GM18511 (cell line): ENCODE results near the gene GSK3B.

ENCODE experiments used
- ATAC-seq: cut with Tn5 transposase; IDR thresholded peaks from one replicate; pipeline ENCODE4 v1.9.1; 2021; ENCODE audit warnings: mild to moderate bottlenecking, moderate library complexity; ENCODE audit not compliant: unreplicated experiment

Gene GSK3B

DNA sequence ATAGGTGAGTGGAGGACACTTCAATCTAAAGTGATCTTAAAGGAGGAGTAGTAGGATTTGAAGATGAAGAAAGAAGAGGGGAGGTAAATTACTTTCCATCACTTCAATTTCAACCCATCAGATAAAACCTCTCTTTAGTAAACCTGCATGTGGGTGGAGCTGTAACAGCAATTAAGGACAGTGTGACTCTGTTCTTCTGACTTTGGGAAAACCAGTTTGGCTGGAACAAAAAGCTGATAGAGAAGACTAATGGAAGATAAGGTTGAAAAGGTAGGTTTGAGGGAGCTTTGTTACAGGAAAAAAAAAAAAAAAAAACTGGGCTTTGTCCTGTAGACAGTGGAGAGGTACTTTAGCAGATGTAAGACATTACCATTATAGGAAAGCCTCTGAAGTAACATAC is 4.5 kb upstream of the GSK3B start:
- no peak for ATAC-seq

DNA sequence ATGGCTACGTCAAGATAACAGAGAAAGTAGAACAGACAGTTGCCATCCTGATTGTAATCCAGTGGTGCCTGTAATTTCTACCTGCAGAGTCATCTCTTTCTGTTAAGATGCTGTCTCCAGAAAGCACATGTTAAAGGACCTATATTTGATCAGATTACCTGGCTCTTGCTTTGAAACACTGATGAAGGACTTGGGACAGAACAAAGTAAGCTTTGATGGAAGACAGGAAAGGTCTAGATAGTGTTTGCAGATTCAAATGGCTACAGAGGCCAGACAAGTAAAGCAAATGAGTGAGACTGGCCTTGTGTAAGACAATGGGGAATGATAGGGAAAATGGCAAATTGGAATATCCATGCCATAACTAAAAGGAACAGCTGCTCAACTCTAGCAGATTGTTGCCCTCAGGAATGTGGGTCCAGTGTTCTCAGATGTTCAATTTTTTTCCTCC is 1.8 kb upstream of the GSK3B start:
- no peak for ATAC-seq

DNA sequence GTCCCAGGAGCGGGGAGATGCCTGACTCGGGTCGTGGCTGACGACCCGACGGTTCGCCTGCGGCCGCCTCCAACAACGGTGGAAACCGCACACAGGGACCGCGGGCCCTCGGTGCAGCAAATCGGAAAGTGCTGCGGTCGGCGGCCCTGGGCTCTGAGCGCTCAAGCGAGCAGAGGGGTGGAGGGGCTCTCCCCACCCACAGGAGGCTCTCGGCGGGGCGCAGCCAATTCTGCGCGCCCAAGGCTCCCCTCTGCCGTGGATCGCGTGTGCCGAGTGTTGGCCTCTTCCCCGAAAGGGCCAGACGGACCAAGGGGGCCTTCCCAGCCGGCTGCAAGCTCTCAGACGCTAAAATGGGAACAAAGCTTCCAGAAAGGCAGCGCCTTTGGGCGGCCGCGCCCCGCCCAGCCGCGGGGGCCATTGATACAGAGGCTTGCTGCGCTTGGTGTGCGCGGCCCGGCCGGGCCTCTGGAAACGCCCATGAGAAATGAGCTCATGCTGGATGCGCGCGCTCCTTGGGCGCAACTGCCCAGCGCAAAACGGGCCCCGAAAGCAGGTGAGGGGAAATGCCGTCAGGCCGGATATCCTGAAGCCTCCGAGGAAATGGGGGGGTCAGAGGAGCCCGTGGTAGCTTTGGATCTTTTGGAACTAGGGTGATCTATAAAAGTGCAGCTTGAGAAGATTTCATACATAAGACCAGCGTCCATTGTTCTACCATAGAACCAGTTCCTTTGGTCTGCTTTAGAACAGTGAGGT is 1.2 kb upstream of the GSK3B start:
- ATAC-seq: peak; percentile 48

DNA sequence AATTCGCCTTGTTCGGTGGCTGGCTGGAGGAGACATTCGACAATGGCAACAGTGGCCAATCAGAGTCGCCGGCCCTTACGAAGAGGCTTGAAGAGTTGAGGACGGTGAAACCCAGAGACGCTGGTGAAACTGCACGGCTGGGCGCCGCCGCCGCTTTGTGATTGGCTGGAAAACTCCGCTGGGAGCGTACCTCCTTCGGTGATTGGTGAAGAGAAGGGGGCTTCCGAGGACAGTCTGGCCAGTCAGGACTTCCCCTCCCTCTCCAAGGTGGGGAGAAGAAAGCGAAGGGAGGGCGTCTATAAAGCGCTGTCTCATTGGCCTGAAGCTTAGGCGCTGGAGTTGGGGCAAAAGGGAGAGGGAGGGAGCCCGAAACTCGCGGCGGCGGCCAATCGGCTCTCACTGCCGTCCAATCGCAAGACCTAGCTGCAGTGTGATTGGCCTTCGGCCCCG is 554 bp upstream of the GSK3B start:
- ATAC-seq: peak; percentile 75

DNA sequence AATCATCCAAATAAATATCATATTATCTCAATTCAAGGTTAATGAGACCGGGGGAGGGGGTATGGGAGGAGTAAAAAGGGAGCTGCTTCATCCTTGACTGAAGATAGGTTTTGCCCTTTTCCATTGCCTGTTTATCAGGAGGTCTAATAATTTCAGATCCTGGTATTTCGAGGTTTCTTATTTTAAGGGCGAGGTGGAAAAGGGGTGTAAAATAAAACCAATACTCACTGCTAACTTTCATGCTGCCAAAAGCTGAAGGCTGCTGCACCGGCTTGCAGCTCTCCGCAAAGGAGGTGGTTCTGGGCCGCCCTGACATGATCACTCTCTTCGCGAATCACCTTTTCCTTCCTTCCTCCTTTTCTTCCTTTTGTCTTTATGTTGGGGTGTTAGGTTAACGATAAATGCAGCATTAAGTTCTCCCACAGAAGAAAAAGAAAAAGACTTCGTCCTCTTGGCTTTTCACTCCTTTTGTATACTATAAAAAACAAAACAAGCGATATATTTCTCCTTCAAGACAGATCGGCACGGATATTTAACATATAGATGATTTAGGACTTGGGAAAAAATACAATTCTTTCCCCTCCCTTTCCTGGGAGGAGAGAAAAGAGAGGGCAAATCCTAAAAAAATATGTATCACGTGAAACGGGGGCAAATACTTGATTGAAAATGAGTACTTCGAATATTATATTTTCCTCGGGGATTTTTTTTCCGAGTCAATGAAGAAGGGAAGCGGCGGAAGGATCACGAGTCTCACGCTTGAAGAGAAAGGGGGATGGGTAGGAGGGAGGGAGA is 932 bp downstream of the GSK3B start:
- ATAC-seq: no peak

DNA sequence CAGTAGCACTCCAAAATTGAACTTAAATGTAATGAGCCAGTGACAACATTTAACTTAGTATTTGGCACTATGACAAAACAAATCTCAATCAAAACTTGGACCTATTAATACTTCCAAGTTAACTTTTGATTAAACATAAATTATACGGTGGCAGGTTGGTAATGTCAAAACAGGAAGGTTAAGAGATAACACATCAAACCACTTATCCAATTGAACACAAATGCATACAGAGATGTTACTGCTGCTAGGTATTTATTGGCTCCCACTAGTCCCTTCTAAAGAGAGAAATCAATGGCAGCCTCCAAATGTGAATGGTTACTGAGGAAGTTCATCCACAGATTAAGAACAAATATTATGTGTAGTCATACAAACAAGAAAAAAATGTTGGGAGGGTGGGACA is 1.8 kb downstream of the GSK3B start:
- no peak for ATAC-seq

DNA sequence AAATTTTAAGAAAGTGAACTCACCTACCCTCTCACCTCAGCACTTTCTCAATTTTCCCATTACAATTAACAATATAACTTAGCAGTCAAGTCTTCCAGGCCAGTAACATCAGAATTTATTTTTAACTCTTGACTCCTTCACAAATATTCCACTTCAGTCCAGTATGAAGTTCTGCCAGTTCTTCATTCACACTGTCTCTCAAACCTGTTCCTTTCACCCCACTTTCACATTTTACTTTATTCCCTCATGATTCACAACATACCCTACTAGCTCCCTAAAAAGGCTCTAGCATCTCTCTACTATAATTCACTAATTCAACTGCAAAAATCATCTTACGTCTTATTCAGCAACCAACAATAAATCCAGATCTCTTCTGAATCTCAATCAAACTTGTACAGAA is 3.8 kb downstream of the GSK3B start:
- ATAC-seq: no peak

DNA sequence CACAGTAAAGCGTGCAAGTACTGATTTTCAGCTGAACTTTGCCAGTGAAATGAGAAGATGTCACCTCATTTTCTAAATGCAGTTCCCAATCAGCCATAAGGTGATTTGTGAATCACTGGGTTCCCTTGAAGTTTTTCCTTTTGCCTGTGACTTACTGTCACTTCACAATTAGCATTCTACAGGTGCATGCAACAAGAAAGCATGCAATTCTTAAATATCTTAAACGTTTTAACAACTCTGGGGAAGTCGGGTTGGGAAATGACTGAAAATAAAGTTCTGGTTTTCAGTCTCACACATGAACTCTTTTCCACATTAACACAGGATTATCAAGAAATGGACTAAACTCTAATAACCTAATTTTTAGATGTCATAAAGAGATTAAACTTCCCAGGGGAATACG is 5.2 kb downstream of the GSK3B start:
- no peak for ATAC-seq

DNA sequence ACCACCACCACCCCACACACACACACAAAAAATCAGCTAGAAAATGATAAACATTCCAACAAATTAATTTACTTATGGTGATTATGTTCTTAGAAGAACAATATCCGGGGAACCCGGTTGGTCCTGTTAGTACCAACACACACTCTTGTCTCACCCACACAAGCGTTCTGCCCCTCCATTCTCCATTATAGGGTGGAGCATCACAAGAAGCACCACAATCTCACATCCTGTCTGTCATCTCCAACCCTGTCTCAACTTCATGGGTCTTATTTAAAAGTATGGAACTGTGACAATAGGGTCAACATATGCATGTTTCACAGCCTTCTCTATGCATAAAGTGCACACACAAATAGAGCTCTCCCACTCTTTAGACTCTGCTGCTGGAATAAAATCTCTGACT is 5.6 kb downstream of the GSK3B start:
- no peak for ATAC-seq

DNA sequence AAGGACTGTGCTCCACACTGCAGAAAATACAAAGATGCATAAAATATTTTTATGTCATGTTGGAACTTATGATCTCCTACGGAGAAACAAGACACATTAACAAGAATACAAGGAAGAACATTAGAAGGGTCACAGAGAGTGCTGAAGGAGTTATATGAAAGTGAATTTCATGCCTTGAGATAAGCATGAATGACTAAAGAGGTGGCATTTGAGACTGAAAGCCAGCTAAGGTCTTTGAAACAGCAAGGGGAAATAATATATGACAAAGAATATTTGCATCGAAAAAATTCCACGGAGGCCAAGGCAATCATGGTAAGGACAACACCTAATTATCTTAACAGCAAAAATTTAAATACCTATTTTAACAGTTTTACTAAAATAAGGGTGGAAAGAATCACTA is 12.5 kb downstream of the GSK3B start:
- ATAC-seq: no peak

DNA sequence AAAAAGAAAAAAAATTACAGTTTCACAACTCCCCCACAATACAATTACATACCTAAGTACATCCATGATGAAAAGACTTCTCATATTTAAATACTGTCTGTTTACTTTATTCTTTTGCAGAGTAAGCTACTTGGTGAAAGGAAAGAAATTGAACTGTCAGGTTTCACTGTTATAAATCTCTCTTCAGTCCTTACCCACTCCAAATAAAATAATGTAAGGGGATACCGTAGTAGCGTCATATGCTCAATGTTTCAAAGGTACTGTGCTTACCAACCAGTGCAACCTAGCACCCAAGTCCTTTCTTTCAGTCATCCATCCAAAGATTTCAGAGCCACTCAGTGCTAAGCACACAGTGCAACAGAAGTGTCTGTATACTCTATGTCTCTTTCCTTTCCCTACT is 13.4 kb downstream of the GSK3B start:
- no peak for ATAC-seq

DNA sequence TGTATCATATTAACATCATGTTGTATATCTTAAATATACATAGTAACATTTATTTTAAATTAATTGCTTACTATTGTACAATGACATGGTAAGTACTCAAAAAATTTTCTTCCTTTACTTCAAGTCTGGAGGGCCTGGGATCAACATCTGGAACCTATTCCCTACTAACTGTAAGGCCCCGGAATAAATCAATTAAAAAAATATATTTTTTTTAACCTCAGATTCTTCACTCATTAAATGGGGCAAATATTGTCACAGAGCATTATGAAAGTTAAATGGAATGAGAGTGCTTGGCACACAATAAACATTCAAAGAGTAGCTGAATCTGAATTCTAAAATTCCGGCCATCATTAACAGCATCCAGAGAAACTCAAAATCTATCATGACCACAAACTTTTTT is 16.5 kb downstream of the GSK3B start:
- ATAC-seq: no peak

DNA sequence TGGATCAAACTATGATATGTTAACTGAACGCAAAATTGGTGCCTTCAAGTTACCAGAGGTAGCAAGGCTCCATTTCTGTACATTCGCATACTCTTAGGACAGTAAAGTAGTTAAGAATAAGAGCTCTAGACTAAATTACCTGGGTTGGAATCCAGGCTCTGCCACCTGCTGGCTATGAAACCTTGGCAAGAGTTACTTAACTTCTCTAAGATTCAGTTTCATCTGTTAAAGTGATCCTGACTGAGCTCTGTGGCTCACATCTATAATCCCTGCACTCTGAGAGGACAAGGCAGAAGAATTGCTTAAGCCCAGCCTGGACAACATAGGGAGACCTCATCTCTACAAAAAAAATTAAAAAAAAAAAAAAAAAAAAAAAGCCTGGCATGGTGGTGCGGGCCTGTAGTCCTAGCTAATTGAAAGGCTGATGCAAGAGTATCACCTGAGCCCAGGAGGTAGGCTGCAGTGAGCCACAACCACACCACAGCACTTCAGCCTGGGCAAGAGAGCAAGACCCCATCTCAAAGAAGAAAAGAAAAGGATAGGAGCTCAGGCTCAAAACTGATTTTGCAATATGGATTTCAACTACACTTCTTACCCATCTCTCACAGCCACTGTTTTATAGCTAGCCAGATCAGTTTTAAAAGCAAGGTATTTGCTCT is 21.3 kb downstream of the GSK3B start:
- no peak for ATAC-seq

DNA sequence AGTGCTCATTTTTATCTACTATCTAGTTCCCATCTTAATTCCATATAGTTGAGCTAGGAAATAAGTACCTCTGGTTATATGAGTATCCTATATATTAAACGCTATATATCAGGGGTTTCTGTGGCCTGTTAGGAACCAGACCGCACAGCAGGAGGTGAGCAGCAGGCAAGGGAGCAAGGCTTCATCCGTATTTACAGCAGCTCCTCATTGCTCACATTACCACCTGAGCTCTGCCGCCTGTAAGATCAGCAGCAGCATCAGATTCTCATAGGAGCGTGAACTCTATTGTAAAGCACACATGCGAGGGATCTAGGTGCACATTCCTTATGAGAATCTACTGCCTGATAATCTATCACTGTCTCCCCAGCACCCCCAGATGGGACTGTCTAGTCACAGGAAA is 23.0 kb downstream of the GSK3B start:
- ATAC-seq: no peak

DNA sequence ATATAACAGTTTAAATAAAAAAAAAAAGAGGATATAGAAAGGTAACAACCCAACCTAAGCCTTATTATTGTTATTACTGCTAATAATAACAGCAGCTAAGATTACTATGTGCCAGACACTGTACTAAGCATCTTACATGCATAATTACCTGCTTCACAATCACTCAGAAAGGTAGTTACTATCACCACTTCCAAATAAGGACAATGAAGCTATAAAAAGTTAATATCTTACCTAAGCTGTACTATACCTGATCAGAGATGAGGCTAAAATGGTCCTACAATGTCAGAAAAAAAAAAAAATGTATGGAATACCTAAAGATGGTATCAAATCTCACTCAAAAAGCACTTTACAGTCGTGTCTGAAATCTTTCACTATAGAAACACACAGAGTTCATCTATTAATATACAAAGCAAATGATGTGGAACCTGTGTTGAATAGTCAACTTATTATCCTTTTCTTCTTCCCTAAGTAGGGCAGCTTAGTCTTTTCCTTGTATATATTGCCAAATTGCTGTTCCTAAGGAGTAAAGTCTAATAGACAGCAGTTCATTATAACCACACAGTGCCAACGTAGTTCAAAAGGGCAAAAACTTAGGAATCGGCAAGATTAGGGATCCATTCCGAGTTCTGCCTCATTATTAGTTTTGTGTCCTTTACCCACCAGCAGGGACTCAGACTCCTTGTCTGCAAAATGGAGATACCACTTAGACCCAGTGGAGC is 23.8 kb downstream of the GSK3B start:
- ATAC-seq: no peak

DNA sequence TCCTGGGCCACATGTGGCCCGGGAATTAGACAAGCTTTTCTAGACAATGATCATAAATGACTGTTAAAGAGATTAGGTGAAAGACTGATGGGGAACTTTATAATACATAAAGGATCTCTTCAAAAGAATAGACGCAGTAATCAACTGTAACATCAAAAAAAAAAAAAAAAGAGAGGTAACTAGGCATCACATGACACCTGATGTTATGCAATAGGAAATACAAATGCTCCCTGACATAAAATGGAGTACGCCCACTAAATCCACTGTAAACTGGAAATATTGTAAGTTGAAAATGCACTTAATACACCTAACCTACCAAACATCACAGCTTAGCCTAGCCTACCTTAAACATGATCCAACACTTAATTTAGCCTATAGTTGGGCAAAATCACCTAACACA is 27.2 kb downstream of the GSK3B start:
- no peak for ATAC-seq

DNA sequence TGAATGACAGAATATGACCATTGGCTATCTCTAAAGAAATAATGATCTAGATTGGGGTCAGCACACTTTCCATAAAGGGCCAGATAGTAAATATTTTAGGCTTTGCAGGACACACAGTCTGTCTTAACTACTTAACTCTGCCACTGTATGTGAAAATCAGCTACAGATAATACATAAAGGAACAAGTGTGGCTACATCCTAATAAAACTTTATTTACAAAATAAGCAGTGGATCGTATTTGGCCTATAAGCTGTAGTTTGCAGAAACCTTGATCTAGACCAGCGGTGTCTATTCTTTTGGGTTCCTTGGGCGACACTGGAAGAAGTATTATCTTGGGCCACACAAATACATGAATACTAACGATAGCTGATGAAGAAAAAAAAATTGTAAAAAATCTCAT is 27.6 kb downstream of the GSK3B start:
- no peak for ATAC-seq

DNA sequence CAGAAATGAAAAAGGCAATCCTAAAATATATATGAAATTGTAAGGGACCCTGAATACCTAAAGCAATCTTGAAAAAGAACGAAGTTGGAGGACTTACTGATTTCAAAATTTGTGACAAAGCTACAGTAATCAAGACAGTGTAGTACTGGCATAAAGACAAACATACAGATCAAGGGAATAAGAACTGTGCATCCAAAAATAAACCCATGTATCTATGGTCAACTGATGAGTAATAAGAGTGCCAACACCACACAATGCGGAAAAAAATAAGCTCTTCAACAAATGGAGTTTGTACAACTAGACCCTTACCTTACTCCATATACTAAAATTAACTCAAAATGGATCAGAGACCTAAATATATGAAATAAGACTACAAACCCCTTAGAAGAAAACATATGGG is 29.6 kb downstream of the GSK3B start:
- no peak for ATAC-seq

DNA sequence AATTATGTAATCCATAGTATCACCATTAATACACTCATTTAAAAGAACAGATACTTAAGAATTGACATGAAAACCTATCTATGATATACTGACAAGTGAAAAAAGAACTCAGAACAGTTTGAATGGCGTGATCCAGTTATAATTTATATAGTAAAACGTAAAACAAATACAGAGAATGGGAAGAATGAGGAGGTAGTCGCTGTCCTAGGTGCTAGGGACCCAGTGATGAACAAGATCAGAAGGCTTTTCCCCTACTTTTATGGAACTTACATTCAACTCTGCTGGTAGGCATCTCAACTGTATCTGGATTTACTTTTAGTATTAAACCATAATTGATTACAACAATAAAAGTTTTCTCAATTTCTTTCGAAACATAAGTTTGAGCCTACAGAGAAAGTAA is 31.8 kb downstream of the GSK3B start:
- no peak for ATAC-seq

DNA sequence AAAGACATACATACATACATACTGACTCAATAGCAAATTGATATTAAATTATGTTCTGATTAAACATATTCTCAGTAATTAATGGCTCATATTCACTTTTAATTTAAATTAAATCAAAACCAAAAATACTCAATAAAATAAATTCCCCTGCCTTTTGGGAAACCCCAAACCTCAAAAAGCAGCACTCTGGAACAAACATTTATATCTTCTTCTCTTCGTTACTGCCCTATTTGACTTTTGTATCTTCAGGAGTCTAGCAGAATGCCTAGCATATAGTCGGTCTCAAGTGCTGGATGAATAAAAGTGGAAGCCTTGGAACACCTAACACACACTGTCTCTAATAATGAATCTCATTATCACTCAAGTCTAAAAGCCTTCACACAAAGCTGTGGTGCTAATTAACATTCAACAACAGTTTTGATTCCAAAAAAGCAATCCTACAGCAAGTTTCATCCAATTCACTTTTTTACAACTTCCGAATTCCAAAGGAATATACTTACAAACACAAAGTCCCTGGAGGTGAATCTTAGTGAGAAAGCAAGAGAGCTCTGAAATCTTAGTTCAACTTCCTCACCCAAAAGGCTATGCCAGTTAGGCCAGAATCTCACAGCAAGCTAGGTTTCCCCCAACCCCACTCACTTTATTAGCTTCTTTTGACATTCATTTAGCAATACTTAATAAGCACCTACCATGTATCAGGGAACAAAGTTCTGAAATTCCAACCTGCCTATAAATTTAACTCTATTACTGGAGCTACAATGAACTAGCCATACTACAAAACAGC is 35.0 kb downstream of the GSK3B start:
- no peak for ATAC-seq
